Frontal cortex (tissue), 4 donors: ENCODE data around the gene TBX20. TPM values are rescaled to one million over a fixed set of nuclear protein-coding genes. Genes with fewer than 3 reads are reported as not detected.
"Not testable (repeated sequence)": the region's sequence is repeated elsewhere in the genome, so short reads cannot be mapped to it uniquely, and the experiment has no call there.

Experiments used
- DNase-seq, 2 donors: peaks; one replicate each; pipeline ENCODE4 v3.0.0; 2012; ENCODE audit warnings: low spot score in 2 of 2
- FAIRE-seq: peaks from 2 replicates; lab custom pipeline; 2012; peaks lifted over from hg19 to GRCh38; lab: Jason Lieb, UNC
- total RNA-seq: library from RNA; depleted of rRNA; stranded (reverse); fragments of >200 nt; gene quantifications from one replicate; pipeline ENCODE4 v1.2.3, GENCODE V29; 2014
- donor health status: control.
- donor health status: control.
- donor health status: control.

Gene TBX20
- total RNA-seq, 1 donor from 2014 or later, result not detected

- not testable (repeated sequence) for FAIRE-seq, DNase-seq
These were observed 69.9 kb downstream of the TBX20 start for GRCh38 chr7:35183873-35184503.

- DNase-seq, FAIRE-seq: not testable (repeated sequence)
These were observed 73.2 kb downstream of the TBX20 start for GRCh38 chr7:35180665-35181064.

- FAIRE-seq, DNase-seq: not testable (repeated sequence)
These were observed 80.7 kb downstream of the TBX20 start for GRCh38 chr7:35173176-35173575.

GRCh38 chr7:35172131-35172530 is 81.8 kb downstream of the TBX20 start:
- not testable (repeated sequence) for FAIRE-seq, DNase-seq

- FAIRE-seq, DNase-seq: not testable (repeated sequence)
These were observed 86.2 kb downstream of the TBX20 start for GRCh38 chr7:35167658-35168057.

- not testable (repeated sequence) for FAIRE-seq, DNase-seq
These were observed 86.7 kb downstream of the TBX20 start for GRCh38 chr7:35167158-35167557.

- not testable (repeated sequence) for FAIRE-seq, DNase-seq
These were observed 92.7 kb downstream of the TBX20 start for GRCh38 chr7:35161059-35161740.

Other genes starting within 250 kb of the TBX20 start
- gene DPY19L1, start 216.6 kb downstream of the TBX20 start, total RNA-seq, result 25.7 TPM